ENCODE results near the gene C10orf71.

GRCh38 chr10:49314806-49315205 is 15.8 kb downstream of the C10orf71 start:
- TF ChIP-seq RXRA (IDR thresholded peaks at IDR 0.05; ENCODE audit: insufficient read depth, low read depth, low read length) (no peak), CTCF (IDR thresholded peaks at IDR 0.05; ENCODE audit: control extremely low read depth in 1 of 3, insufficient read depth in 1 of 3, low read depth in 1 of 3, low read length in 3 of 3) (no peak), PHF8 (conservative IDR thresholded peaks at IDR 0.05; ENCODE audit: low read depth, low read length) (no peak), CHD2 (IDR thresholded peaks at IDR 0.05; ENCODE audit: low read length) (no peak), EZH2 (IDR thresholded peaks at IDR 0.05; ENCODE audit: low read depth, low read length, severe bottlenecking) (no peak), POLR2A (IDR thresholded peaks at IDR 0.05; ENCODE audit: control extremely low read depth in 1 of 2, low read depth in 2 of 2, low read length in 2 of 2) (no peak), JUN (IDR thresholded peaks at IDR 0.05; ENCODE audit: low read depth, low read length) (no peak), TAF1 (IDR thresholded peaks at IDR 0.05; ENCODE audit: low read depth, low read length) (no peak), CREB1 (IDR thresholded peaks at IDR 0.05) (no peak), RFX5 (IDR thresholded peaks at IDR 0.05; ENCODE audit: borderline replicate concordance, low read depth, low read length) (no peak), SUZ12 (IDR thresholded peaks at IDR 0.05; ENCODE audit: low read length) (no peak), RAD21 (IDR thresholded peaks at IDR 0.05 in 1 of 2, conservative IDR thresholded peaks at IDR 0.05 in 1 of 2; ENCODE audit: low read depth in 2 of 2, low read length in 2 of 2) (no peak), EP300 (IDR thresholded peaks at IDR 0.05; ENCODE audit: borderline replicate concordance in 1 of 2, low read depth in 2 of 2, low read length in 2 of 2) (no peak), POLR2AphosphoS5 (IDR thresholded peaks at IDR 0.05; ENCODE audit: low read depth, low read length) (no peak)
